Measurements from ENCODE around the gene THSD1.

THSD1 gene

GRCh38 chr13:52405369-52405766, 604 bp downstream of the THSD1 start:
- no peak for DNase-seq (ENCODE audit: low read depth)
- no peak overlapping the region for H3K4me3 ChIP-seq (ENCODE audit: low read depth, low read length)
- TF ChIP-seq CTCF (IDR thresholded peaks at IDR 0.05; ENCODE audit: low read depth, low read length) (no peak), MAX (IDR thresholded peaks at IDR 0.05; ENCODE audit: low read depth, low read length) (no peak), POLR2A (IDR thresholded peaks at IDR 0.05; ENCODE audit: extremely low read depth, insufficient read length) (no peak), MYC (IDR thresholded peaks at IDR 0.05; ENCODE audit: low read depth, low read length) (no peak)

DNA sequence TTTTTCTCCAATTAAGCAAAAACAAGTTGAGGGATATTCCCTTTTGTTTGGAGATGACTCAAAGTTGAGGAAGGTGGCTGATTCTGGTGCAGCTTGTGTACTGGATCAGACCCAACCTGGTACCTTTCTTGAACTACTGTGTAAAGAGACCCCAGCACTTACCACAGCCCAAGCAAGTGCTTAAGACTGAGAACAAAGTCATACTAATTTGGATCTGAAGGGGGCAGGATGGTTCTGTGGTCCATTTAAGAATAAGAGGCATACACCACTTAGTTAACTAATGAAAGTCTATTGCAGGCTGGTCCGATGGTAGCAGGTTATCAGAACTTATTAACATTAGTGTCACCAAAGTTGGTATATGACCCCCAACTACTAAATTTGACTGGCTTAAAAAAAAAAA, 6.3 kb downstream of the THSD1 start:
- no peak overlapping the region for H3K4me3 ChIP-seq (ENCODE audit: low read depth, low read length)
- TF ChIP-seq CTCF (IDR thresholded peaks at IDR 0.05; ENCODE audit: low read depth, low read length): no peak
- no peak for TF ChIP-seq MYC (IDR thresholded peaks at IDR 0.05; ENCODE audit: low read depth, low read length)
- no peak for TF ChIP-seq MAX (IDR thresholded peaks at IDR 0.05; ENCODE audit: low read depth, low read length)
- no peak for TF ChIP-seq POLR2A (IDR thresholded peaks at IDR 0.05; ENCODE audit: extremely low read depth, insufficient read length)
- DNase-seq (ENCODE audit: low read depth): no peak

DNA sequence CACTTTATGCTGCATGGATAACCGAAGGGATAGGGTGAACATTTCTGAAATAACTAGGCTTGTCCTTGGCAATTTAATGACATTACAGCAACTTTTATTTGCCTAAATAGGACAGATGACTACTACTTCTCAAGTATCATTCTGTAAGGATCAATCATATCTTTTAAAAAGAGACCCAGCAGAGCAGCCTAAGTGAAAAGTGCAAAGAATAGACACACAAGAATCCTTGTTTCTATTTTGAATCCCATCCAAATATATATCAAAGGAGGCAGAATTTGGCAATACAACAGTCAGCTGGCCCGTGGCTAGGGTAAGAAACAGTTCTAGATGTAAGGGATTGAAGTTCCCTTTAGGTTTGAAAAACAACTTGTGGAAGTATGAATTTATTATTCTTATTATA, 6.9 kb downstream of the THSD1 start:
- TF ChIP-seq MYC (IDR thresholded peaks at IDR 0.05; ENCODE audit: low read depth, low read length): no peak
- no peak for DNase-seq (ENCODE audit: low read depth)
- no peak overlapping the region for H3K4me3 ChIP-seq (ENCODE audit: low read depth, low read length)

DNA sequence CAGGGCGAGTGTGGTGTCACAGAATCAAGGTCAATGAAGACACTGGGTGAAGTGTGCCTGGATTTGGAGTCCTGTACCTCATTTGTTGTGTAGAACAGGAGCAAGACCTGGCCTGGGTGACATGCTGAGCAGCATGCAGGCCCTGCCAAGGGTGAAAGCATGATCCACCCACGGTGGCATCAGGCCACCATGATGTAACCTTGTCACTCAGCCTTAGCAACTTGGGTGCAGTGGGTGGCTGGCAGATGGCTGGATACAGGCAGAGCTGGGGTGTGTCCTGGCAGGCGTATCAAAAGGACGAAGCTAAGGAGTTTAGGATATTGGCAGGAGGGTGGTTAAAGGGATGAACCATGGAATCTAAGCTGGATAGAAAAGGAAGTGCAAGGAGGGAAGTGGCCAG, 10.3 kb downstream of the THSD1 start:
- H3K4me3 ChIP-seq (ENCODE audit: low read depth, low read length): no peak overlapping the region
- no peak for DNase-seq (ENCODE audit: low read depth)
- TF ChIP-seq MYC (IDR thresholded peaks at IDR 0.05; ENCODE audit: low read depth, low read length) (no peak), CTCF (IDR thresholded peaks at IDR 0.05; ENCODE audit: low read depth, low read length) (no peak), MAX (IDR thresholded peaks at IDR 0.05; ENCODE audit: low read depth, low read length) (no peak), POLR2A (IDR thresholded peaks at IDR 0.05; ENCODE audit: extremely low read depth, insufficient read length) (no peak)

DNA sequence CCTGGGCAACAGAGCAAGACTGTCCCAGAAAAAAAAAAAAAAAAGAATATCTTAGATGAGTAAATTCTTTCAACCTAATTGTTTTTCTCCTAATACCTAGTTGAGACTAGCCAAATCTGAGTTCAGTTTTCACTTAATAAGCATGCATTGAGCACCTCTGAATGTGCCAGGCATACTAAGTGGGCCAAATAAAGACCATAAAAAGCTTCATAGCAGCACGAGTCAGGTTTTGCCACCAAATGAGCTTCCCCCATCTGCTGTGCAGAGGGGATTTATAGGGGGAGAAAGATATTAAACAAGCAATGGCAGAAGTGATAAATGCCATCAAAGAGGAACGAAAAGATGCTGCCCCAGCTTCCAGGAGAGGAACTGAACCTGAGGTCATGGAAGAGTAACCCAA, 11.4 kb downstream of the THSD1 start:
- no peak for DNase-seq (ENCODE audit: low read depth)
- TF ChIP-seq CTCF (IDR thresholded peaks at IDR 0.05; ENCODE audit: low read depth, low read length): no peak
- TF ChIP-seq POLR2A (IDR thresholded peaks at IDR 0.05; ENCODE audit: extremely low read depth, insufficient read length): no peak
- TF ChIP-seq MAX (IDR thresholded peaks at IDR 0.05; ENCODE audit: low read depth, low read length): no peak
- TF ChIP-seq MYC (IDR thresholded peaks at IDR 0.05; ENCODE audit: low read depth, low read length): no peak
- no peak overlapping the region for H3K4me3 ChIP-seq (ENCODE audit: low read depth, low read length)

DNA sequence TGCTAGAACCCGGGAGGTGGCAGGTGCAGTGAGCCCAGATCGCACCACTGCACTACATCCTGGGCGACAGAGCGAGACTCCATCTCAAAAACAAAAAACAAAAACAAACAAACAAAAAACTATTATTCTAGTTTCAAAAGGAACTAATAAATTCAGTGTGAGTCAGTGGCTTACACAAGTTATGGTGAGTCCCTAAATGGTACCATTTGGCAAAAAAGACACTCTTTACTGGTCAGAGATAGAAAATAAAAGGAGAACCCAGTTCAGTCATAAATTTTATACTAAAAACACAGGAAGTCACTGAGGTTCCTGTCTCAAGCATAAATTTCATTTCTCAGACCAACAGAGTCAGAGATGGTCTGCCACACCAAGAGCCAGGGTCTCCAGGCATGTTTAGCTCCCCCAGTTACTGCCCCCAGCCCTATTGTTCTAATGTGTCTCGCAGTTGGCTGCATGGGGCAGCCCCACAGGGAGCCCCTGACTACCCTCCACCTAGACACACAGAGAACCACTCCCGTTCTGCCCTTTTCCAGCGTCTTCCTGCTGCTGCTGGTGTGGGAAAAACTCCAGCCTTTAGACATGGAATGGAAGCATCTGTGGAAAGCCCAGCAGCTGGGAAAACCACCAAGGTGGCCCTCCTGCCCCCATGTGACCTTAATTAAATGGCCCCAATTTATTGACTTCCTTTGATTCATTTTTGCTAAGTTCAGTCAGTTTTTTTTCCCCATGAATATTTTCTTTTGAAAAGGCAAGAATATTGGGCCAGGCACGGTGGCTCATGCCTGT, 12.2 kb downstream of the THSD1 start:
- TF ChIP-seq CTCF (IDR thresholded peaks at IDR 0.05; ENCODE audit: low read depth, low read length) (no peak), POLR2A (IDR thresholded peaks at IDR 0.05; ENCODE audit: extremely low read depth, insufficient read length) (no peak), MAX (IDR thresholded peaks at IDR 0.05; ENCODE audit: low read depth, low read length) (no peak)
- no peak overlapping the region for H3K4me3 ChIP-seq (ENCODE audit: low read depth, low read length)
- no peak for DNase-seq (ENCODE audit: low read depth)
